H1 (cell line): Measurements from ENCODE around the gene ANKS1A. TPM values are rescaled to one million over a fixed set of nuclear protein-coding genes. Genes with fewer than 3 reads are reported as not detected.

Source experiments
- CHD7 ChIP-seq: fragments of 300-600 bp; sonication (generic); IDR thresholded peaks from 2 replicates; pipeline ENCODE4 v1.7.1; 2012; ENCODE audit warnings: low read length, moderate library complexity, mild to moderate bottlenecking, inconsistent platforms; ENCODE audit not compliant: insufficient replicate concordance
- MAX ChIP-seq: IDR thresholded peaks from 2 replicates; pipeline ENCODE4 v1.6.1; 2012; ENCODE audit warnings: inconsistent platforms
- TAF1 ChIP-seq: IDR thresholded peaks from 2 replicates; pipeline ENCODE4 v1.6.1; 2011; ENCODE audit warnings: mild to moderate bottlenecking, low read depth, low read length
- polyA plus RNA-seq, 7 experiments: library from polyadenylated mRNA; depleted of rRNA in 3 of 7; stranded (reverse) in 5 of 7; unstranded in 2 of 7; fragments of >200 nt in 5 of 7; fragments of 200-250 nt in 2 of 7; gene quantifications; 1 replicate in 5 of 7; 2 replicates in 1 of 7; 4 replicates in 1 of 7; pipeline versions ENCODE4 v1.2.1 to v1.2.3, GENCODE V29; 2011 to 2013; ENCODE audit warnings: missing spikeins in 2 of 7, mixed read lengths in 2 of 7
- total RNA-seq: library from RNA; stranded (reverse); fragmentation: NEBNext Ultra II Directional; extraction: Animal tissue kit (Norgen Biotek cat#: 25700); gene quantifications from 2 replicates; pipeline ENCODE4 v1.2.1, GENCODE V29; 2021

The ANKS1A gene
- total and polyA plus RNA-seq, 2 of the 8 experiments (the other 6 are each of a cell fraction or from before 2014, with no cell fraction given), result 9.8 to 30.9 TPM

- no peak for TF ChIP-seq CHD7
- no peak for TF ChIP-seq MAX
- no peak for TF ChIP-seq TAF1
These were observed 28.3 kb upstream of the ANKS1A start (continued) for GRCh38 chr6:34860776-34861175.
